Memory B cell (primary cell): ENCODE data around the gene KNTC1.
A peak's percentile ranks its signal among the peaks of the same experiment; 100 is the strongest.
"Not testable (repeated sequence)": the region's sequence is repeated elsewhere in the genome, so short reads cannot be mapped to it uniquely, and the experiment has no call there.

ENCODE experiments used
- ATAC-seq: fragments of 150-1000 bp; cut with Tn5 transposase; 2 replicates; pipeline ENCODE4 v1.10.0; 2021; ENCODE audit warnings: low read depth, mild to moderate bottlenecking, moderate library complexity
- DNase-seq, 2 donors: peaks; one replicate each; pipeline ENCODE4 v3.0.0; 2022; ENCODE audit warnings: low spot score in 2 of 2
- H3K27ac Mint-ChIP-seq: one replicate; pipeline ENCODE4 v1.8.0; 2022; ENCODE audit warnings: mild to moderate bottlenecking, moderate library complexity, mixed read lengths
- H3K27me3 Mint-ChIP-seq: one replicate; pipeline ENCODE4 v1.8.0; 2022; ENCODE audit warnings: mixed read lengths
- H3K36me3 Mint-ChIP-seq: one replicate; pipeline ENCODE4 v1.8.0; 2022; ENCODE audit warnings: mild to moderate bottlenecking, mixed read lengths
- H3K4me1 Mint-ChIP-seq: one replicate; pipeline ENCODE4 v1.8.0; 2022; ENCODE audit warnings: mixed read lengths
- H3K4me3 Mint-ChIP-seq: one replicate; pipeline ENCODE4 v1.8.0; 2022; ENCODE audit warnings: mild to moderate bottlenecking, moderate library complexity, mixed read lengths
- H3K9me3 Mint-ChIP-seq: one replicate; pipeline ENCODE4 v1.8.0; 2022; ENCODE audit warnings: mixed read lengths

Gene KNTC1

GRCh38 chr12:122526683-122527477 lies at the start of gene KNTC1, which contains the start of gene RSRC2:
TSS of gene KNTC1 (plus strand) at chr12:122527249. CDS start at chr12:122530064, 2,815 bp downstream.
TSS of gene RSRC2 (minus strand) at chr12:122526936. CDS start at chr12:122526853, 83 bp downstream.
- peaks cover 10% of the 10 kb centered on the region for H3K36me3 Mint-ChIP-seq
- ATAC-seq (peak; percentile 85), DNase-seq (peak; percentile 93 to 98)
- H3K4me1 Mint-ChIP-seq = peaks cover 9% of the 10 kb centered on the region
- no peaks in the 10 kb centered on the region for H3K27me3 Mint-ChIP-seq
- H3K9me3 Mint-ChIP-seq = no peaks in the 10 kb centered on the region
- no peak within 1 kb of the TSS for H3K27ac Mint-ChIP-seq
- H3K4me3 Mint-ChIP-seq = no peak within 1 kb of the TSS

DNA sequence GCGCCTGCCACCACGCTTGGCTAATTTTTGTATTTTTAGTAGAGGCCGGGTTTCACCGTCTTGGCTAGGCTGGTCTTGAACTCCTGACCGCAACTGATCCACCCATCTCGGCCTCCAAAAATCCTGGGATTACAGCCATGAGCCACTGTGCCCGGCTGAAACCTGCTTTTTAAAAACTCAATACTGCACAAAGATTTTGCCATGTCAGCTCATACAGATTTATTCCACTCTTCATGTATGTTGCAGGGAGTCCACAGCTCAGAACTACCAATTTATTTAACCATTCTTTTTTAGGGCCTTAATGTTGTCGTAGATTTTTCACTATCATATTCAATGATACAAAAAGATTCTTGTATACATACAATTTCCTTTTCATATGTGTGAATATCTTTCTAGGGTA lies 46.3 kb upstream of the KNTC1 start:
- ATAC-seq = no peak
- H3K4me3 Mint-ChIP-seq = no peak overlapping the region

GRCh38 chr12:122481861-122482260 lies 45.2 kb upstream of the KNTC1 start:
- peaks cover 33% of the 10 kb centered on the region for H3K36me3 Mint-ChIP-seq
- H3K9me3 Mint-ChIP-seq = no peaks in the 10 kb centered on the region

More for the DNA sequence above, 46.3 kb upstream of the KNTC1 start:
- DNase-seq = no peak
- peaks cover 3% of the 10 kb centered on the region for H3K4me1 Mint-ChIP-seq
- peaks cover 35% of the 10 kb centered on the region for H3K36me3 Mint-ChIP-seq
- no peaks in the 10 kb centered on the region for H3K27me3 Mint-ChIP-seq
- no peak overlapping the region for H3K27ac Mint-ChIP-seq
- no peaks in the 10 kb centered on the region for H3K9me3 Mint-ChIP-seq

GRCh38 chr12:122483969-122484368 lies 43.1 kb upstream of the KNTC1 start:
- Mint-ChIP-seq H3K9me3 (no peaks in the 10 kb centered on the region), H3K4me3 (no peak overlapping the region), H3K36me3 (peaks cover 34% of the 10 kb centered on the region), H3K27me3 (no peaks in the 10 kb centered on the region), H3K4me1 (peaks cover 6% of the 10 kb centered on the region), H3K27ac (no peak overlapping the region)
- DNase-seq (no peak), ATAC-seq (no peak)

More at GRCh38 chr12:122481861-122482260, 45.2 kb upstream of the KNTC1 start:
- ATAC-seq (no peak), DNase-seq (no peak)
- H3K27me3 Mint-ChIP-seq = no peaks in the 10 kb centered on the region
- peaks cover 4% of the 10 kb centered on the region for H3K4me1 Mint-ChIP-seq
- H3K4me3 Mint-ChIP-seq = no peak overlapping the region
- no peak overlapping the region for H3K27ac Mint-ChIP-seq

- H3K27me3 Mint-ChIP-seq, H3K4me1 Mint-ChIP-seq, H3K9me3 Mint-ChIP-seq, DNase-seq, ATAC-seq, H3K4me3 Mint-ChIP-seq, H3K27ac Mint-ChIP-seq: not testable (repeated sequence)
- H3K36me3 Mint-ChIP-seq = peaks cover 38% of the 10 kb centered on the region
Observed at GRCh38 chr12:122484385-122484784, 42.7 kb upstream of the KNTC1 start.

DNA sequence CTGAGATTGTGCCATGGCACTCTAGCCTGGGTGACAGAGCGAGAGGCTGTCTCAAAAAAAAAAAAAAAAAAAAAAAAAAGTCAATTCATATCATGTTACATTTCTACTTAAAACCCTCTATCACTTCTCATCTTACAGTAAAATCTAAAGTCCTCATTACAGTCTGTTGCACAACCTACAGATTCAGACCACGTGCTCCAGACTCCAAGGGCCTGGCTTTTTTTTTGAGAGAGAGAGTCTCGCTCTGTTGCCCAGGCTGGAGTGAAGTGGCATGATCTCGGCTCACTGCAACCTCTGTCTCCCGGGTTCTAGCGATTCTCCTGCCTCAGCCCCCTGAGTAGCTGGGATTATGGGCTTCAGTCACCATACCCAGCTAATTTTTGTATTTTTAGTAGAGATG lies 40.7 kb upstream of the KNTC1 start:
- H3K27me3 Mint-ChIP-seq = not testable (repeated sequence)

DNA sequence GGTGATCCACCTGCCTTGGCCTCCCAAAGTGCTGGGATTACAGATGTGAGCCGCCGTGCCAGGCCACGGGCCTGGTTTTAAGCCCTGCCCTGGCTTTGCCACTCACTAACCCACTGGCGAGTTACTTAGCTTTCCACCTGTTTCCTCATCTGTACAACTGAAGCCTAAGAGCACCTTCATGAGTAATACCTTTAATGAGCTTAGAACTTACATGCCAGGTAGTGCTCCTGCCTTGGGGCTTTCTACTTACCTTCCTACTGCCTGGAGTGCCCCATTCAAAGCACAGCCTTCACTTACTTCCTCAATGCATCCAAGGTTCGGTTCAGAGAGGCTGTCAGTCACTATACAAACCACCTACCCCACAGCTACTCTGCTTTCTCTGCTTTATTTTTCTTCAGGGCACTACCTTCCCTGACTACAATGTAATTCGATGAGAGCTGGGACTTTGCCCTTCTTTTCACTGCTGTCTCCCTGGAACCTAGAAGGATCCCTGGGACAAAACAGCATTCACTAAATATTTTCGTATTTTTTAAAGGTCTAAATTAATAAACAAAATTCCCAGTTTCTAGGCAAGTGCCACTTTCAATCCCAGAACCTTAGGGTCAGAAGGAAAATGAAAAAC lies 40.1 kb upstream of the KNTC1 start:
- no peak for ATAC-seq
- no peak overlapping the region for H3K4me3 Mint-ChIP-seq
- peaks cover 6% of the 10 kb centered on the region for H3K4me1 Mint-ChIP-seq
- H3K36me3 Mint-ChIP-seq = peaks cover 40% of the 10 kb centered on the region
- DNase-seq = no peak
- H3K27ac Mint-ChIP-seq = no peak overlapping the region
- no peaks in the 10 kb centered on the region for H3K27me3 Mint-ChIP-seq
- no peaks in the 10 kb centered on the region for H3K9me3 Mint-ChIP-seq

More for the DNA sequence above, 40.7 kb upstream of the KNTC1 start:
- not testable (repeated sequence) for H3K4me3 Mint-ChIP-seq, H3K27ac Mint-ChIP-seq, ATAC-seq, DNase-seq, H3K9me3 Mint-ChIP-seq, H3K4me1 Mint-ChIP-seq
- H3K36me3 Mint-ChIP-seq = peaks cover 40% of the 10 kb centered on the region

DNA sequence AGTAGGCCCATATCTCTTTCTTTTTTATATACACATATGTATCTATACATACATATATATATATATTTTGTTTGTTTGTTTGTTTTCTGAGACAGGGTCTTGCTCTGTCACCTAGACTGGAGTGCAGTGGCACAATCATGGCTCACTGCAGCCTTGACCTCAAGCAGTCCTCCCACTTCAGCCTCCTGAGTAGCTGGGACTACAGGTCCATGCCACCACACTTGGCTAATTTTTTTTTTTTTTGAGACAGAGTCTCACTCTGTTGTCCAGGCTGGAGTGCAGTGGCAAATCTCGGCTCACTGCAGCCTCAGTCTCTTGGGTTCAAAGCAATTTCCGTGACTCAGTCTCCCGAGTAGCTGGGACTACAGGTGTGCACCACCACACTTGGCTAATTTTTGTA lies 39.2 kb upstream of the KNTC1 start:
- not testable (repeated sequence) for H3K9me3 Mint-ChIP-seq, H3K4me3 Mint-ChIP-seq, DNase-seq, H3K27me3 Mint-ChIP-seq, H3K4me1 Mint-ChIP-seq, ATAC-seq, H3K27ac Mint-ChIP-seq
- H3K36me3 Mint-ChIP-seq = peaks cover 45% of the 10 kb centered on the region

GRCh38 chr12:122489038-122489437 lies 38.0 kb upstream of the KNTC1 start:
- H3K9me3 Mint-ChIP-seq = no peaks in the 10 kb centered on the region

GRCh38 chr12:122491991-122492390 lies 35.1 kb upstream of the KNTC1 start:
- Mint-ChIP-seq H3K27me3 (no peaks in the 10 kb centered on the region), H3K36me3 (peaks cover 26% of the 10 kb centered on the region), H3K4me3 (no peak overlapping the region), H3K4me1 (peaks cover 5% of the 10 kb centered on the region), H3K27ac (no peak overlapping the region), H3K9me3 (no peaks in the 10 kb centered on the region)
- ATAC-seq = no peak
- DNase-seq = no peak

More at GRCh38 chr12:122489038-122489437, 38.0 kb upstream of the KNTC1 start:
- no peak overlapping the region for H3K27ac Mint-ChIP-seq
- no peak for ATAC-seq
- no peaks in the 10 kb centered on the region for H3K27me3 Mint-ChIP-seq
- peaks cover 7% of the 10 kb centered on the region for H3K4me1 Mint-ChIP-seq
- peaks cover 38% of the 10 kb centered on the region for H3K36me3 Mint-ChIP-seq
- H3K4me3 Mint-ChIP-seq = no peak overlapping the region
- DNase-seq = no peak

GRCh38 chr12:122493222-122493621 lies 33.8 kb upstream of the KNTC1 start:
- not testable (repeated sequence) for H3K4me1 Mint-ChIP-seq, H3K27me3 Mint-ChIP-seq
- peaks cover 25% of the 10 kb centered on the region for H3K36me3 Mint-ChIP-seq

DNA sequence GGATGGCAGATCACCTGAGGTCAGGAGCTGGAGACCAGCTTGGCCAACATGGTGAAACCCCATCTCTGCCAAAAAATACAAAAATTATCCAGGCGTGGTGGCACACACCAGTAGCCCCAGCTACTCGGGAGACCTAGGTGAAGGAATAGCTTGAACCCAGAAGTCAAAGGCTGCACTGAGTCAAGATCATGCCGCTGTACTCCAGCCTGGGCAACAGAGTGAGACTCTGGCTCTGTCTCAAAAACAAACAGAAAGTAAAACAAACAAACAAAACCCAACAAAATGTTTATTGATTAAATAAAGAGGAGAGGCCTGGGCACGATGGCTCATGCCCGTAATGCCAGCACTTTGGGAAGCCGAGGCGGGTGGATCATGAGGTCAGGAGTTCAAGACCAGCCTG lies 31.8 kb upstream of the KNTC1 start:
- H3K9me3 Mint-ChIP-seq = no peaks in the 10 kb centered on the region
- peaks cover 7% of the 10 kb centered on the region for H3K4me1 Mint-ChIP-seq
- DNase-seq = no peak
- no peak for ATAC-seq
- H3K27ac Mint-ChIP-seq = no peak overlapping the region
- peaks cover 17% of the 10 kb centered on the region for H3K36me3 Mint-ChIP-seq
- no peaks in the 10 kb centered on the region for H3K27me3 Mint-ChIP-seq
- no peak overlapping the region for H3K4me3 Mint-ChIP-seq

More at GRCh38 chr12:122493222-122493621, 33.8 kb upstream of the KNTC1 start:
- not testable (repeated sequence) for H3K9me3 Mint-ChIP-seq, DNase-seq, ATAC-seq, H3K4me3 Mint-ChIP-seq, H3K27ac Mint-ChIP-seq

GRCh38 chr12:122499991-122500684 lies 26.9 kb upstream of the KNTC1 start:
- Mint-ChIP-seq H3K36me3 (peaks cover 3% of the 10 kb centered on the region), H3K9me3 (no peaks in the 10 kb centered on the region), H3K4me1 (peaks cover 18% of the 10 kb centered on the region), H3K27me3 (no peaks in the 10 kb centered on the region), H3K4me3 (peak overlapping the region; percentile 96), H3K27ac (peak overlapping the region; percentile 87)
- ATAC-seq (peak; percentile 6), DNase-seq (peak in 1 of 2 donors; percentile 35)
